DND-41 (cell line): Measurements from ENCODE around the gene CD86.

Source experiments
- ATAC-seq: fragments of 200-7000 bp; cut with Tn5 transposase; 3 replicates; pipeline ENCODE4 v1.9.1; 2021; ENCODE audit warnings: low read depth; ENCODE audit not compliant: insufficient read depth
- DNase-seq: peaks from one replicate; pipeline ENCODE4 v3.0.0-alpha.2; 2020
- H2AFZ ChIP-seq: 2 replicates; pipeline ENCODE4 v1.6.0; 2012; ENCODE audit warnings: low read depth, low read length
- H3K27ac ChIP-seq: 2 replicates; pipeline ENCODE4 v1.5.1; 2012; ENCODE audit warnings: low read length, inconsistent platforms
- H3K27me3 ChIP-seq: fragments of 200-600 bp; sonication (generic); 2 replicates; pipeline ENCODE4 v1.6.0; 2012; ENCODE audit warnings: low read length, mild to moderate bottlenecking, inconsistent platforms; ENCODE audit not compliant: insufficient read depth, poor library complexity
- H3K36me3 ChIP-seq: 2 replicates; pipeline ENCODE4 v1.5.1; 2012; ENCODE audit warnings: low read length, inconsistent platforms; ENCODE audit not compliant: insufficient read depth
- H3K4me1 ChIP-seq: 2 replicates; pipeline ENCODE4 v1.5.1; 2012; ENCODE audit warnings: mild to moderate bottlenecking, low read length; ENCODE audit not compliant: insufficient read depth
- H3K4me2 ChIP-seq: 2 replicates; pipeline ENCODE4 v1.6.0; 2012; ENCODE audit warnings: mild to moderate bottlenecking, moderate library complexity, low read length, inconsistent platforms; ENCODE audit not compliant: insufficient read depth
- H3K4me3 ChIP-seq, 2 experiments: fragments of 200-600 bp in 1 of 2; shearing (Covaris generic) in 1 of 2; 2 replicates each; pipeline ENCODE4 v1.5.1; 2012 to 2016; ENCODE audit warnings: inconsistent platforms in 2 of 2, low read length in 2 of 2, mild to moderate bottlenecking in 2 of 2, low read depth in 1 of 2, moderate library complexity in 1 of 2
- H3K79me2 ChIP-seq: 2 replicates; pipeline ENCODE4 v1.6.0; 2012; ENCODE audit warnings: low read length, inconsistent platforms; ENCODE audit not compliant: insufficient read depth
- H3K9ac ChIP-seq: 2 replicates; pipeline ENCODE4 v1.6.0; 2012; ENCODE audit warnings: low read depth, mild to moderate bottlenecking, inconsistent platforms, low read length, moderate library complexity
- H3K9me3 ChIP-seq: 2 replicates; pipeline ENCODE4 v1.5.1; 2012; ENCODE audit warnings: low read length, moderate library complexity, mild to moderate bottlenecking, inconsistent platforms; ENCODE audit not compliant: insufficient read depth, severe bottlenecking
- H4K20me1 ChIP-seq: 2 replicates; pipeline ENCODE4 v1.6.0; 2012; ENCODE audit warnings: low read length; ENCODE audit not compliant: insufficient read depth
- CTCF ChIP-seq: IDR thresholded peaks from 2 replicates; pipeline ENCODE4 v1.5.1; 2012; ENCODE audit warnings: borderline replicate concordance, low read length, moderate library complexity, mild to moderate bottlenecking; ENCODE audit not compliant: poor library complexity, severe bottlenecking; ENCODE audit errors: extremely low read depth
- EZH2 ChIP-seq: IDR thresholded peaks from 3 replicates; pipeline ENCODE4 v1.6.1; 2012; ENCODE audit warnings: borderline replicate concordance, low read depth, mild to moderate bottlenecking, moderate library complexity, low read length, inconsistent platforms; ENCODE audit not compliant: severe bottlenecking

The CD86 gene

GRCh38 chr3:122067214-122067550 lies 12.0 kb downstream of the CD86 start:
- Histone ChIP-seq H4K20me1 (no peaks in the 10 kb centered on the region), H2AFZ (no peak overlapping the region), H3K27ac (no peak overlapping the region), H3K79me2 (no peaks in the 10 kb centered on the region), H3K9ac (no peak overlapping the region), H3K27me3 (peaks cover 17% of the 10 kb centered on the region), H3K9me3 (no peaks in the 10 kb centered on the region), H3K36me3 (no peaks in the 10 kb centered on the region), H3K4me1 (no peaks in the 10 kb centered on the region), H3K4me3 (no peak overlapping the region), H3K4me2 (no peak overlapping the region)
- TF ChIP-seq CTCF (no peak), EZH2 (no peak)
- ATAC-seq (no peak), DNase-seq (no peak)

GRCh38 chr3:122067588-122068240 lies 12.6 kb downstream of the CD86 start:
- peaks cover 17% of the 10 kb centered on the region for H3K27me3 ChIP-seq
- H3K79me2 ChIP-seq = no peaks in the 10 kb centered on the region
- H3K4me1 ChIP-seq = no peaks in the 10 kb centered on the region
- ATAC-seq (no peak), DNase-seq (no peak)
- no peak overlapping the region for H3K9ac ChIP-seq
- H2AFZ ChIP-seq = no peak overlapping the region
- no peaks in the 10 kb centered on the region for H3K9me3 ChIP-seq
- TF ChIP-seq CTCF (no peak), EZH2 (no peak)
- H3K36me3 ChIP-seq = no peaks in the 10 kb centered on the region
- no peak overlapping the region for H3K4me2 ChIP-seq
- no peak overlapping the region for H3K4me3 ChIP-seq
- H3K27ac ChIP-seq = no peak overlapping the region
- no peaks in the 10 kb centered on the region for H4K20me1 ChIP-seq

GRCh38 chr3:122074621-122075265 lies 19.6 kb downstream of the CD86 start:
- Histone ChIP-seq H3K27ac (no peak overlapping the region), H3K4me2 (no peak overlapping the region), H4K20me1 (no peaks in the 10 kb centered on the region), H3K9ac (no peak overlapping the region), H3K4me1 (no peaks in the 10 kb centered on the region), H3K36me3 (no peaks in the 10 kb centered on the region), H3K9me3 (no peaks in the 10 kb centered on the region), H2AFZ (no peak overlapping the region), H3K27me3 (peaks cover 1% of the 10 kb centered on the region), H3K4me3 (no peak overlapping the region), H3K79me2 (no peaks in the 10 kb centered on the region)
- DNase-seq (no peak), ATAC-seq (no peak)
- TF ChIP-seq CTCF = no peak
- TF ChIP-seq EZH2 = no peak
